ENCODE data around the gene TKTL1.
"Not testable (repeated sequence)": the region's sequence is repeated elsewhere in the genome, so short reads cannot be mapped to it uniquely, and the experiment has no call there.

TKTL1 gene

DNA sequence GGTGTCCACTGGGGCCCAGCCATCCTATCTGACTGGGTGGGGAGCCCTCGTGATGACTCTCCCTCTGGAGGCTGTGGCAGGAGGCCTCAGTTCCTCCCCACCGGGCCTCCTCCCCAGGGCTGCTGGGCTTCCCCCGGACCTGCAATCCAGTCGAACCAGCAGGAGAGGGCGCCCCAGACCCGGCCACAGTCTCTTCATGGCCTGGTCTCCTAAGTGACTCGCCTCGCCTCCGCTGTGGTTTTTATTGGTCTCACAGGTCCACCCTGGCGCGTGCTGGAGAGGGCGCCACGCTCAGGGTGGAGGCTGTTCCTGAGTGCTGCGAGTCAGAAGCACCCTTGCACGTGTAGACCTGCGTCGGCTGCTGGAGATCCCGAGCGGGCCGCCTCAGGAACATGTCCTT lies 48.0 kb downstream of the TKTL1 start:
- not testable (repeated sequence) for DNase-seq (ENCODE audit: low spot score)

DNA sequence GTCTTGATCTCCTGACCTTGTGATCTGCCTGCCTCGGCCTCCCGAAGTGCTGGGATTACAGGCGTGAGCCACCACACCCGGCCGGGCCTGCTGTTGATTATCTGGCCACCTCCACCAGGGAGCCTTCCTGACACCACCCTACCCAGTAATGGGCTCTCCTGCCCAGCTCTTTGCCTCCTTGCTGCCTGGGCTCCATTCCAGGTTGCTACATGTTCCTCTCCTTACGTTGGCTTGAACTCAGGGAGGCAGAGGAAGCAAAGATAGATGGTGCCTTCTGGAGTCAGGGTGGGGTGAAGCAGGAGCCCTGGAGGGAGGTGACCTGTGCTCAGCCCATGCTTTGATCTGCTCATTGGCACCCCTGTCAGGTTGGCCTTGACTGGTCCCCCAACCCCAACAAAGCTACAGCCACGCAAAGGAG lies 52.5 kb downstream of the TKTL1 start:
- no peak for DNase-seq (ENCODE audit: low spot score)

DNA sequence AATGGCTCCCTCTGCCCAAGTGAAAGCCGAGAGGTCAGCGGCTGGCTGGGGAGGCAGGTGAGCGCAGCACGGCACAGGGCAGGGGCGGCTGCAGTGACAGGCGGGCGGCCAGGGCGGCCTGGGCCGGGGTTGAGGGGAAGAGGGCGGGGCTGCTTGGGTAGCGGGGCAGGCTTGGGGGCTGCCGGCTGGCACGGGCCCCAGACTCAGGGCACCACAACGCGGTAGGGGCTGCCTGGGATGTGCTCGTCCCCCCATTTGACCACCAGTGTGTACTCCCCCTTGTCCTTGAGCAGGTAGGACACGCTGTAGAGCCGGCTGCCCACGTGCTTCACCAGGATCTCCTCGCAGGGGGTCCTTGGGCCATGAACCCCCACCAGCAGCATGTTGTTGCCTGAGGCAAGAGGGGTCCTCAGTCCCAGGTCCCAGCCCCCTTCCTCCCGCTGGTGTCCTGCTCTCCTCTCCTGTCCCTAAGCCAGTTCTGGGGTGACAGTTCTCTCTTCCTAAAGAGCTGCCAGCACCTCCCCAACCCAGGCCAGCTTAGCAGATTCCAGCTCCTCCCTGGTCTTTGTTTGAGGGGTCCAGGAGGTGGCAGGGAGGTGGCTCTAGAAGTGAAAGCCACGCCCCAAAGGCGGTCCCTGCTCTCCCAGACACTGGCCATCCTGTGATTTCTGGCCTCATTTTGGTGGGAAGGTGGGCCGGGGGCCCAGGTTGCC lies 53.2 kb downstream of the TKTL1 start:
- no peak for DNase-seq (ENCODE audit: low spot score)

GRCh38 chrX:154349359-154349935 lies 53.9 kb downstream of the TKTL1 start:
- no peak for DNase-seq (ENCODE audit: low spot score)

- DNase-seq (ENCODE audit: low spot score): no peak
Measured at GRCh38 chrX:154349979-154350378, 54.4 kb downstream of the TKTL1 start.

- DNase-seq (ENCODE audit: low spot score): no peak
Measured at GRCh38 chrX:154350429-154351182, 55.0 kb downstream of the TKTL1 start.

DNA sequence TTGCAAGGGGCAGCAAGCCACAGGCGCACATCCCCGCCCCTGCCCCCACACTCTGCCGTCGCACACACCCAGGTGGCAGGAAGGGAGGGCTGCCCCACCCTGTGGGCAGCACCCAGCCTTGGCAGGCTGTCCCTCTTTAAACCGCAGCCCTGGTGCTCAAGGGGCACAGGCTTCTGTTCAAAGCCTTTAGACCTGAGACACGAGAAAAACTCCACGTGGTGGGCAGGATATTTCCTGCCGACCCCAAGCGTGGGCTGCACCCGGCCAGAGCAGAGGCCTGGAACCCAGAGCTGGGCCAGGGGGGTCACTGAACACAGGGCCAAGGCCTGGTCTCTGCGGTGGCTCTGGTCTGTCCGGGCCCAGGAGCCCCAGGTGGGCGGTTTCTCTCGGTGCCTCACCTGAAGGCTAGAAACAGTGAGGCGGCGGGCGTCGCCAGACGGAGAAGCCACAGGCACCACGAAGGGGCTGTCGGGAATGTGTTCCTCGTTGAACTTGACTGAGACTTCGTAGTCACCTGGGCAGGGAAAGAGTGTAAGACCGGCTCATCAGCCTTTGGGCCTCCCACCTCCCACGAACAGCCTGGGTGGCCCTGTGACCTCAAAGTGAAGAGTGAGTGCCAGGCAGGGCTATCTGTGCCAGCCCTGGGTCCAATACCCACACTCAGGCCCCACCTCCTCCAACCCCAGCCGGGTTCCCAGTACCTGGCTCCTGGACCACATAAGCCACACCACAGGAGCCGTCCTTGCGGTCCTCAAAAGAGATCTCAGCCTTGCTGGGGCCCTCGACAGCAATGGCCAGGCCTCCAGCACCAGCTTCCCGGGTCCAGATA lies 55.8 kb downstream of the TKTL1 start:
- no peak for DNase-seq (ENCODE audit: low spot score)

- DNase-seq (ENCODE audit: low spot score): no peak
Measured at GRCh38 chrX:154352012-154352401, 56.4 kb downstream of the TKTL1 start.

- no peak for DNase-seq (ENCODE audit: low spot score)
Measured at GRCh38 chrX:154352466-154352865, 56.9 kb downstream of the TKTL1 start.

DNA sequence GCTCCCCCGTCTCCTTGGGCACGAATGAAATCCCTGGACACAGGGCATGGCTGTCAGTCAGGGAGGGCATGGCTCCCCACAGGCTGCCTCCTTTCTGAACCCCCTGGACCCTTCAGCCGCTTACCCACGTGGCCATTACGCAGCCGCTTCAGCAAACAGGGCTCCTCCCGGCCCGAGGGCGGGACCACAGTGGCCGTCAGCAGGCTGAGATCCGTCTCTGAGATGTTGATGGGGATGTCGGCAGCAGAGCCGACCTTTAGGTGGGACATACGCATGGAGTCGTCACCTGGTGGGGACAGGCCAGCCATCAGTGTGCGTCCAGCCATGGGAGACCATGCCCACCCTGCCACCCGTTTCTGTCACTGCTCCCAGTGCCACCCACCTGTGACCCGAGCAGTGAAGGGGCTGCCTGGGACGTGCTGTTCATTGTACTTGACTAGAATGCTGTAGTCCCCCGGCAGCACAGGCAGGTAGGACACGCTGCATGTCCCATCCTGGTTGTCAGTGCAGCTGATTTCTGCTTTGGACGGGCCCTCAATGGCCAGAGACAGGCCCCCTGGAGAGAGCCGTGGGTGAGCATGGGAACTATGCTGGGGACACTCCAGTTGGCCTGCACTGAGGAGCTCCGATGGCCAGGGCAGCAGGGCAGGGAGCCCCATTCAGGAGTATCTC lies 57.7 kb downstream of the TKTL1 start:
- DNase-seq (ENCODE audit: low spot score): no peak

DNA sequence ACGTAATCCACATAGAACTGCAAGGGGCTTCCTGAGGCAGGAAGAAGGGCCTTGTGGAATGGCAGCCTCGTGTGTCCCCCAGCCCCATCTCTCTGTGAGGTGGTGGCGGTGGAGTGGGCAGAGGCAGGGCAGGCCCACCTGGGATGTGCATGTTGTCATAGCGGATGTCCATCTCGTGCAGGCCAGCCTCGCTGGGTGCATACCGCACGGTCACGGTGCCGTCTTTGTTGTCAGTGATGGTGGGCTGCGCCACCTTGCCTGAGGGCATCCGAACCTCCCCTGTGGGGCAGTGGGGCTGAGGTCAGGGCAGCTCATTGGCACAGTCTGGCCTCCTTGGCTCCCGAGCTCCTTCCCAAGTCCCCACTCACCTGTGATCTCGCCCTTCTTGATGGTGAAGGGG lies 58.4 kb downstream of the TKTL1 start:
- DNase-seq (ENCODE audit: low spot score): no peak

DNA sequence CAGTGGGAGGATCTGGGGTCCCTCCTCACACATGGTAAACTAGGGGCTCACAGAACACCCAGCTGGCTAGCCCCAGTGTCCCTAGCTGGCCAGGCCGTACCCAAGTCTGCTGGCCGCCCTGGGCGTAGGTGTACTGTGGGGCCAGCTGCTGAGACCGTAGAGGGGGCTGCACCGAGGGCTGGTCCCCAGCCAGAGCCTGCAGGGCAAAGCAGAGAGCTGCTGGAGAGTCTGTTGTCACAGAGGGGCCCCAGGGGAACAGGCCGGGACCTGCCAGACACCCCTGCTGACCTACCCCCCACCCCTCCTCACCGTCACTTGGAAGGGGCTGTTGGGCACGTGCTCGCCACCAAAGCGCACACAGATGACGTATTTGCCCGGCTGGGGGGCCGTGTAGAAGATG lies 58.9 kb downstream of the TKTL1 start:
- no peak for DNase-seq (ENCODE audit: low spot score)

DNA sequence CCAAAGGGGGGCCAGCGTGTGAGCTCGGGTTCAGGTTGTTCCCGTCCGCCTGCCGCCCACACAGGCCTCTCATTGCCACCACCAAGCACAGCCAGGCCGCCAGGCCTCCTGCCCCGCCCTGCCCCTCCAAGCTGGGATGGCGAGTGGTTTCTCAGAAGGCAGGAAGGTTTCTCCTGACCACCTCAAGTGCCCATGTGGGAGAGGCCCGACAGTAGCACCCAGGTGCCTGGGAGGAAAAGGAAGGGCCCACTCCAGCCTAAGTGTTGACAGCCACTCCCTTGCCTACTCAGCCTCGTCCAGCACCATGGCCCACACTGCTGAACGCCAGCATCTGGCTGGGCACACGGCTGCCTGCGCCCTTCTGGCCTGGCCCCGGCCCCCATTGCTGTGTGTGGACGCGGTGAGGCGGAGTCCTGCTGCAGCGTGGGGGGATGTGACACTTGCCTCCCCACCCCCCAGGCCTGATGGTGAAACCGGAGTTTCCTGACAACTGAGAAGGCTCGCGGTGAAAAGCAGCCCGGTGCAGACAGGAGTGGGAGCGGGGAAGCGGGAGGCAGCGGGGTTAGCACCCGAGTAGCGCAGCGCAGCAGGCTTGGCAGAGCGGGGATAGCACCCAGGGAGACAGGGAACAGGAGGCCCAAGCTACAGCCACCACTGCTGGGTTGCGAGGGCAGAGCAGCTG lies 59.6 kb downstream of the TKTL1 start:
- no peak for DNase-seq (ENCODE audit: low spot score)

DNA sequence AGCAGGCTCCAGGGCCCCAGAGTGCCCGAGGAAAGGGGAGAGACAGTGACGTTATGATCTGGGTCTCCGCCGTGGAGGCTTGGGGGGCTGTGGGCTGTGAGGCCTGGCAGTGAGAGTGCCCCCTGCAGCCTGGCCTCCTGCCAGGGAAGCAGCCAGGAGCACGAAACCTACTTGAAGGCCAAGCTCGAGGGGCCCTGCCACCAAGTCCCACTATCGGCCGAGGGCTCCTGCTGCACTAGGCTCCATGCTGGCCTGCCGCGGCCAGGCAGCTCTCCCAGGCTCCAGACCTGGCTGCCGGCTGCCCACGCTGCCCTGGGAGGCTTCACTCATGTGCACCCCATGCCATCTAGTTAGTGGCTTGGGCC lies 60.2 kb downstream of the TKTL1 start:
- no peak for DNase-seq (ENCODE audit: low spot score)

- no peak for DNase-seq (ENCODE audit: low spot score)
Measured at GRCh38 chrX:154356596-154356995, 61.0 kb downstream of the TKTL1 start.

- DNase-seq (ENCODE audit: low spot score): no peak
Measured at GRCh38 chrX:154357205-154357604, 61.6 kb downstream of the TKTL1 start.

DNA sequence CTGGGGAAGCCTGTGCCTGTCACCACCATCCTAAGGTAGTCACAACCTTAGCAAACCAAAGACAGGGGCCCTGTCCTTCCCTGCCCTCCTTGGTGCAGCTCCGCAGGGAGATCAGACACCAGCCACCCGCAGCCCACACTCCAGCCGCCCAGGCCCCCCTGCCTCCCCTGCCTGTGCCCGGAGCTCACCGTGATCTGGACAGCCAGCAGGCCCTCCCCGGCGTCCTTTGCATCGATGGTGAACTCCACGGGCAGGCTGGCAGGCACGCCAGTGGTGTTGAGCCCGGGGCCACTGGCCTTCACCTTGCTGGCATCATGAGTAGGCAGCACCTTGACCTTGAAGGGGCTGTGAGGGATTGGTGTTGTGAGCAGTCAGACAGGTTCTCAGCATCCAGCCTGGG lies 62.4 kb downstream of the TKTL1 start:
- DNase-seq (ENCODE audit: low spot score): no peak

GRCh38 chrX:154358829-154359228 lies 63.2 kb downstream of the TKTL1 start:
- DNase-seq (ENCODE audit: low spot score): no peak

DNA sequence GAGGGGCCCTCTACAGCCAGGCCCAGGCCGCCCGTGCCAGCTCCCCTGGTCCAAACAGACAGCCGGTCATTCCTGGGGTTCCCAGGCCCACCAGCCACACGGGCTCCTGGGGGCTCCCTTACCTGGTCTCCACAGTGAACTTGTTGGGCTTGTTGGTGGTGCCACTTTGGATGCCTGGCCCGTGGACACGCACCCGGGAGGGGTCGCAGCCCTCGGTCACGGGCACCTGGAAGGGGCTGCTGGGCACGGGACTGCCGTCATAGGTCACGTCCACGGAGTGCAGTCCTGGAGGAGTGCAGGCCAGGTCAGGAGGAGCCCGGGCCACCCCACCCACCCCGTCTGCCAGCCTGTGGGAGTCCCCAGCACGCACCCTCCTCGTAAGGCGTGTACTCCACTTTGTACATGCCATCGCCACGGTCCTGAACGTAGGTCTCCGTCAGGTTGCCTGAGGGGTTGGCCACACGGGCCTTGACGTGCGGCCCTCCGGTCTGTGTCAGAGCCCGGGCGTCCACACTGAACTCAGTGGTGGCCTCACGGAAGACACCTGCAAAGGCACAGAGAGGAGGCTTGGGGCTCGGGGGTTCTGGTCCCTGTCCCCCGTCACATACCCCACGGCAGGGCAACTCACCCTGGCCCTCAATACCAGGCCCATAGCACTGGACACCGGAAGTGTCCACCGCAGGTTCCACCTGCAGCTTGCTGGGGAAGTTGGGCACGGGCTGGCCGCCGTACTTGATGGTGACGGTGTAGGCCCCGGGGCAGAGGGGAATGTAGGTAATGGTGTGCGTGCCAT lies 64.0 kb downstream of the TKTL1 start:
- DNase-seq (ENCODE audit: low spot score): no peak

- DNase-seq (ENCODE audit: low spot score): no peak
Measured at GRCh38 chrX:154360155-154360713, 64.6 kb downstream of the TKTL1 start.

Data from pons (tissue), 1 donor.